Measurements from ENCODE around the gene DOCK10. TPM values are rescaled to one million over a fixed set of nuclear protein-coding genes. Genes with fewer than 3 reads are reported as not detected.
"Not testable (repeated sequence)": the region's sequence is repeated elsewhere in the genome, so short reads cannot be mapped to it uniquely, and the experiment has no call there.

DOCK10 gene
- total RNA-seq, 2 donors from 2014 or later: 2.0 to 3.4 TPM

DNA sequence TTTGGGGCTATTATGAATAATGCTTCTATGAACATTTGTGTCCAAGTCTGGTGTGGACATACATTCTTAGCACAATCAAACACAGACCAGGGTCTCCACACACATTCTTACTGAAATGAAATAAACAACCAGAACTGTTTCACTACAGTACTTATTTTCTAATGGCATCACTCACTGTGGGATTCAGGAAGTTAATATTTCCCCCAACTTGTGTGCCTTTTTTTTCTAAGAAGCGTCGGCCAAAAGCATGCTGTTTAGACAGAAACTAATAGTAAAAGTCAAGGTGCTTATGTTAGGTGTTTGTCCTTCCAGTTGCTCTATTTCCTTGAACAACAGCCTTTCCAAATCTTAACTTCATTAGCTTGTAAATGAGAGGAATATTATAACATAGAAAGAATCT lies 117.6 kb downstream of the DOCK10 start:
- H3K27me3 ChIP-seq: no peaks in the 10 kb centered on the region
- 49 to 56% methylated on average over 2 of the region's 2 CpGs for WGBS, 2 donors
- TF ChIP-seq, protein P1, sequence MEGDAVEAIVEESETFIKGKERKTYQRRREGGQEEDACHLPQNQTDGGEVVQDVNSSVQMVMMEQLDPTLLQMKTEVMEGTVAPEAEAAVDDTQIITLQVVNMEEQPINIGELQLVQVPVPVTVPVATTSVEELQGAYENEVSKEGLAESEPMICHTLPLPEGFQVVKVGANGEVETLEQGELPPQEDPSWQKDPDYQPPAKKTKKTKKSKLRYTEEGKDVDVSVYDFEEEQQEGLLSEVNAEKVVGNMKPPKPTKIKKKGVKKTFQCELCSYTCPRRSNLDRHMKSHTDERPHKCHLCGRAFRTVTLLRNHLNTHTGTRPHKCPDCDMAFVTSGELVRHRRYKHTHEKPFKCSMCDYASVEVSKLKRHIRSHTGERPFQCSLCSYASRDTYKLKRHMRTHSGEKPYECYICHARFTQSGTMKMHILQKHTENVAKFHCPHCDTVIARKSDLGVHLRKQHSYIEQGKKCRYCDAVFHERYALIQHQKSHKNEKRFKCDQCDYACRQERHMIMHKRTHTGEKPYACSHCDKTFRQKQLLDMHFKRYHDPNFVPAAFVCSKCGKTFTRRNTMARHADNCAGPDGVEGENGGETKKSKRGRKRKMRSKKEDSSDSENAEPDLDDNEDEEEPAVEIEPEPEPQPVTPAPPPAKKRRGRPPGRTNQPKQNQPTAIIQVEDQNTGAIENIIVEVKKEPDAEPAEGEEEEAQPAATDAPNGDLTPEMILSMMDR (IDR thresholded peaks at IDR 0.05): no peak
- no peak for TF ChIP-seq POLR2A (IDR thresholded peaks at IDR 0.05)
- no peaks in the 10 kb centered on the region for H3K36me3 ChIP-seq (replicated peaks in 1 of 2; ENCODE audit: insufficient read depth in 1 of 2, low read depth in 2 of 2)
- no peaks in the 10 kb centered on the region for H3K9me3 ChIP-seq
- intact Hi-C loops (cut with DNase I): no loop called here
- no peaks in the 10 kb centered on the region for H3K4me1 ChIP-seq
- H3K27ac ChIP-seq: no peak overlapping the region
- H3K4me3 ChIP-seq: no peak overlapping the region
- ATAC-seq: no peak
- no peak for DNase-seq

DNA sequence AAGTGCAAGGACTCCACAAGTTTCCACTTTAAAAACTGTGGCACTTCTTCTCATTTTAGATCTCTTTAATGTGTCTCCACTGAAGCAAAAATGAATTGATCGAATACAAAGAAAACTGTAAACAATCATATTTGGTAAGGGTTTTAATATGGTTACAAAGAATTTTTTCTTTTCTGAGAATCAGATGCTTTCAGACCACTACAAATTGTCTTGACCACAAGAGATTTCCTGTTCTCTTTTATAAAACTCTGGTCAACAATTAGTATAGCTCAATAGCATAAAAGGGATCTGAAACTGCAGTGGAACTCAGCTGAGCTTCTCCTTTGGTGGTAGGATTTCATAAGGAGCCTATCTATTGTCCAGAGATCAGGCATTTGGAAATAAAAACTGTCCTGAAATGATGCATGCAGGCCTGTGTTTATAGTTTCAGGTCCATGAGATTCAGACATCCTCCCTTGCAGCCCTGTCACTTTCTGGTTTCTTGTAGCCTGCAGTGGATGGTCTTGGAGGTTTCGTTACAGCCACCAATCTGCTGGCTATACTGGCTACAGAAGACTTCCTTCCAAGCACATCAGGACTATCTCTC lies 120.0 kb downstream of the DOCK10 start:
- intact Hi-C loops (cut with DNase I): no loop called here
- Histone ChIP-seq H3K27ac (peak overlapping the region in 1 of 4 donors; percentile 45), H3K4me1 (no peaks in the 10 kb centered on the region), H3K36me3 (replicated peaks in 1 of 2; ENCODE audit: insufficient read depth in 1 of 2, low read depth in 2 of 2) (no peaks in the 10 kb centered on the region), H3K27me3 (no peaks in the 10 kb centered on the region), H3K4me3 (no peak overlapping the region), H3K9me3 (no peaks in the 10 kb centered on the region)
- DNase-seq (peak in 1 of 4 donors; percentile 30), ATAC-seq (no peak)
- WGBS, 2 donors: 66 to 67% methylated on average over 2 of the region's 2 CpGs
- TF ChIP-seq, protein P1 (IDR thresholded peaks at IDR 0.05): no peak

DNA sequence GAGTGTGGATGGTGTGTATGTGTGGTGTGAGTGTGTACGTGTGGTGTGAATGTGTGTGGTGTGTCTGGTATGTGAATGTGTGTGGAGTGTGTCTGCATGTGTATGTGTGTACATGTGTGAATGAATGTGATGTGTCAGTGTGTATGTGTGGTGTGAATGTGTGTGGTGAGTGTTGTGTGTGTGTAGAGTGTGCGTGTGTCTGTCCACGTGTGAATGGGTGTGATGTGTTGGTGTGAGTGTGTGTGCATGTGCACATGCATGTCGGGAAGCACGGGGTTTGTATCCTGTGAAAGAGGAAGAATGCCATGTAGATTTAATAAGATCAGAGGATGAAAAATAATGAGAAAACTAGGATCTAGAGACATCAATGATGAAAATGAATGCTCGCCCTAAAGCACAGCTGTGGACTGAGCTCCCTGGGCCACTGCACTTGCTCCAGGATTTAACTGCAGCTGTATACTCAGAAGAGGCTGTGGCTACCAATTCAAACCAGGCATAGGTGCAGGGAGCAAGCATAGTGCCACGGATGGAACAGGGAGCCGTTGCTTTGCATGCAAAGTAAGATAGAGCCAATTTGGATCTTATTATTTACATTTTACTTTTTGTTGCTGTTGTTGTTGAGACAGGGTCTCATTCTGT lies 122.7 kb downstream of the DOCK10 start:
- Histone ChIP-seq H3K4me1 (no peaks in the 10 kb centered on the region), H3K27ac (no peak overlapping the region), H3K9me3 (no peaks in the 10 kb centered on the region), H3K27me3 (no peaks in the 10 kb centered on the region), H3K4me3 (no peak overlapping the region), H3K36me3 (replicated peaks in 1 of 2; ENCODE audit: insufficient read depth in 1 of 2, low read depth in 2 of 2) (no peaks in the 10 kb centered on the region)
- 65 to 67% methylated on average over 8 of the region's 8 CpGs for WGBS, 2 donors
- ATAC-seq (no peak), DNase-seq (no peak)
- TF ChIP-seq, protein P1 (IDR thresholded peaks at IDR 0.05): no peak
- no peak for TF ChIP-seq POLR2A (IDR thresholded peaks at IDR 0.05)
- intact Hi-C loops (cut with DNase I): no loop called here

DNA sequence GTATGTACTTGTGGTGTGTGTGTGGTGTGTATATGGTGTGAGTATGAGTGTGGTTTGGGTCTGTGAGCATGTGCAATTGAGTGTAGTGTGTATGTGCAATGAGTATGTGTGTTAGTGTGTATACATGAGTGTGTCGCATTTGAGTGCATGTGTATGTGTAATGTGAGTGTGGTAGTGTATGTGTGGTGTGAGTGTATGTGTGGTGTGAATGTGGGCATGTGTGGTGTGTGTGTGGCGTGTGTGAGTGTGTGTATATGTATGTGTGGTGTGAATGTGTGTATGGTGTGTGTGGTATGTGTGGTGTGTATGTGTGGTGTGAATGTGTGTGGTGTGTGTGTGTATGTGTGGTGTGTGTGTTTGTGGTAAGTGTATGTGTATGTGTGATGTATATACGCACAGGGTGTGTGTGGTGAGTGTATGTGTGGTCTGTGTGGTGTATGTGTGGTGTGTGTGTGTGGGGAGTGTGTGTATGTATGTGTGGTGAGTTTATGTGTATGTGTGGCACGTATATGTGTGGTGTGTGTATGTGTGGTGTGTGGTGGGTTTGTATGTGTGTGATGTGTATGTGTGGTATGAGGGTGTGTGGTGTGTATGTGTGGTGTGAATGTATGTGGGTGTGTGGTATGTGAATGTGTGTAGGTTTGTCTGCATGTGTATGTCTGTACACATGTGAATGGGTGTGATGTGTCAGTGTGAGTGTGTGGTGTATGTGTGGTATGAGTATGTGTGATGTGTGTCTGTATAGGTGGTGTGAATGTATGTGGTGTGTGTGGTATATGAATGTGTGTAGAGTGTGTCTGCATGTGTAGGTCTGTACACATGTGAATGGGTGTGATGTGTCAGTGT lies 123.4 kb downstream of the DOCK10 start:
- Histone ChIP-seq H3K27me3 (no peaks in the 10 kb centered on the region), H3K27ac (no peak overlapping the region), H3K4me3 (no peak overlapping the region), H3K9me3 (no peaks in the 10 kb centered on the region), H3K36me3 (replicated peaks in 1 of 2; ENCODE audit: insufficient read depth in 1 of 2, low read depth in 2 of 2) (no peaks in the 10 kb centered on the region), H3K4me1 (no peaks in the 10 kb centered on the region)
- DNase-seq (no peak), ATAC-seq (no peak)
- TF ChIP-seq, protein P1 (IDR thresholded peaks at IDR 0.05): no peak
- TF ChIP-seq POLR2A (IDR thresholded peaks at IDR 0.05): no peak
- intact Hi-C loops (cut with DNase I): no loop called here
- WGBS, 2 donors: 68 to 85% methylated on average over 4 of the region's 4 CpGs

DNA sequence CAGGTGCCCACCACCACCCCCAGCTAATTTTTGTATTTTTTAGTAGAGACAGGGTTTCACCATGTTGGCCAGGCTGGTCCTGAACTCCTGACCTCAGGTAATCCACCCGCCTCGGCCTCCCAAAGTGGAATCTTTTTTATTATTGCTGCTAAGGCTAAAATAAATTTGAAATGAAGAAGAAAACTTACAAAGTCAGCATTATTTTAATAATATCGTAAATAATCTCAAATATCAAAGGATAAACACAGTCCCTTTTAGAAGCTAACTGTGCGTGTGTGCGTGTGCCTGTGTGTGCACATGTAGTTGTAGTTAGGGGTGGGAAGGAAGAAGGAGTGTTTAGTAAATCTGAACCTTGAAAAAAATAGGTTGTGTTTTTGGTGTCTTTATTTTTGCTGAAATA lies 125.0 kb downstream of the DOCK10 start:
- H3K9me3 ChIP-seq; H3K27me3 ChIP-seq; H3K27ac ChIP-seq; ATAC-seq; H3K4me1 ChIP-seq; DNase-seq; H3K36me3 ChIP-seq (replicated peaks in 1 of 2; ENCODE audit: insufficient read depth in 1 of 2, low read depth in 2 of 2); intact Hi-C loops (cut with DNase I); H3K4me3 ChIP-seq: not testable (repeated sequence)
- WGBS, 2 donors: 83% methylated on average over 5 of the region's 5 CpGs
